Liver (tissue), 2 donors: Measurements from ENCODE around the gene DSCAM.

ENCODE experiments used
- CTCF ChIP-seq: fragments of 150-350 bp; IDR thresholded peaks from 2 replicates; pipeline ENCODE4 v1.5.1; 2017; ENCODE audit warnings: improper control_type of control experiment, low read depth, low read length; ENCODE audit not compliant: missing input control
- TF ChIP-seq, protein P1 (sequence below): IDR thresholded peaks from 2 replicates; pipeline ENCODE4 v1.6.1; 2016; ENCODE audit warnings: antibody characterized with exemption, mild to moderate bottlenecking
- donor health status: healthy.

GRCh38 chr21:40383951-40384350, 463.0 kb downstream of the DSCAM start:
- TF ChIP-seq, protein P1, sequence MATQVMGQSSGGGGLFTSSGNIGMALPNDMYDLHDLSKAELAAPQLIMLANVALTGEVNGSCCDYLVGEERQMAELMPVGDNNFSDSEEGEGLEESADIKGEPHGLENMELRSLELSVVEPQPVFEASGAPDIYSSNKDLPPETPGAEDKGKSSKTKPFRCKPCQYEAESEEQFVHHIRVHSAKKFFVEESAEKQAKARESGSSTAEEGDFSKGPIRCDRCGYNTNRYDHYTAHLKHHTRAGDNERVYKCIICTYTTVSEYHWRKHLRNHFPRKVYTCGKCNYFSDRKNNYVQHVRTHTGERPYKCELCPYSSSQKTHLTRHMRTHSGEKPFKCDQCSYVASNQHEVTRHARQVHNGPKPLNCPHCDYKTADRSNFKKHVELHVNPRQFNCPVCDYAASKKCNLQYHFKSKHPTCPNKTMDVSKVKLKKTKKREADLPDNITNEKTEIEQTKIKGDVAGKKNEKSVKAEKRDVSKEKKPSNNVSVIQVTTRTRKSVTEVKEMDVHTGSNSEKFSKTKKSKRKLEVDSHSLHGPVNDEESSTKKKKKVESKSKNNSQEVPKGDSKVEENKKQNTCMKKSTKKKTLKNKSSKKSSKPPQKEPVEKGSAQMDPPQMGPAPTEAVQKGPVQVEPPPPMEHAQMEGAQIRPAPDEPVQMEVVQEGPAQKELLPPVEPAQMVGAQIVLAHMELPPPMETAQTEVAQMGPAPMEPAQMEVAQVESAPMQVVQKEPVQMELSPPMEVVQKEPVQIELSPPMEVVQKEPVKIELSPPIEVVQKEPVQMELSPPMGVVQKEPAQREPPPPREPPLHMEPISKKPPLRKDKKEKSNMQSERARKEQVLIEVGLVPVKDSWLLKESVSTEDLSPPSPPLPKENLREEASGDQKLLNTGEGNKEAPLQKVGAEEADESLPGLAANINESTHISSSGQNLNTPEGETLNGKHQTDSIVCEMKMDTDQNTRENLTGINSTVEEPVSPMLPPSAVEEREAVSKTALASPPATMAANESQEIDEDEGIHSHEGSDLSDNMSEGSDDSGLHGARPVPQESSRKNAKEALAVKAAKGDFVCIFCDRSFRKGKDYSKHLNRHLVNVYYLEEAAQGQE, result no peak
- TF ChIP-seq CTCF, result no peak
